ENCODE data around the gene RASD2. TPM values are rescaled to one million over a fixed set of nuclear protein-coding genes. Genes with fewer than 3 reads are reported as not detected.

The RASD2 gene
- total RNA-seq, 1 donor from 2014 or later: 0.16 TPM

GRCh38 chr22:35568751-35569739 lies 28.4 kb downstream of the RASD2 start:
- Histone ChIP-seq H3K9ac (ENCODE audit: low read length) (peak overlapping the region; percentile 12), H3K4me3 (ENCODE audit: insufficient read depth, low read depth, low read length) (no peak overlapping the region), H2AFZ (ENCODE audit: low read depth, low read length) (no peak overlapping the region), H3K27ac (ENCODE audit: low read depth, low read length) (no peak overlapping the region), H3K4me1 (ENCODE audit: insufficient read depth, low read length) (peaks cover 13% of the 10 kb centered on the region), H3K36me3 (ENCODE audit: insufficient read depth, low read length) (no peaks in the 10 kb centered on the region), H4K20me1 (ENCODE audit: insufficient read depth, low read length) (no peaks in the 10 kb centered on the region), H3K4me2 (ENCODE audit: low read length) (peak overlapping the region; percentile 44), H3K27me3 (ENCODE audit: insufficient read depth, low read length) (peaks cover 8% of the 10 kb centered on the region), H3K9me3 (ENCODE audit: insufficient read depth, low read depth, low read length) (no peaks in the 10 kb centered on the region), H3K79me2 (ENCODE audit: insufficient read depth, low read length) (no peaks in the 10 kb centered on the region)
- Mint-ChIP-seq H3K27ac (ENCODE audit: unreplicated experiment) (peak overlapping the region; percentile 37), H3K9me3 (ENCODE audit: unreplicated experiment) (no peaks in the 10 kb centered on the region), H3K27me3 (ENCODE audit: low read depth, unreplicated experiment) (peaks cover 32% of the 10 kb centered on the region), H3K36me3 (ENCODE audit: low read depth, unreplicated experiment) (no peaks in the 10 kb centered on the region), H3K4me3 (ENCODE audit: unreplicated experiment) (no peak overlapping the region), H3K4me1 (ENCODE audit: low read depth, unreplicated experiment) (peaks cover 6% of the 10 kb centered on the region)
- TF ChIP-seq CTCF (IDR thresholded peaks at IDR 0.05; ENCODE audit: insufficient read depth, low read depth, low read length) (no peak), EZH2 (IDR thresholded peaks at IDR 0.05; ENCODE audit: insufficient read depth, low read length) (no peak)
- DNase-seq (ENCODE audit: low read depth): peak; percentile 77
- peak; percentile 73 for FAIRE-seq

DNA sequence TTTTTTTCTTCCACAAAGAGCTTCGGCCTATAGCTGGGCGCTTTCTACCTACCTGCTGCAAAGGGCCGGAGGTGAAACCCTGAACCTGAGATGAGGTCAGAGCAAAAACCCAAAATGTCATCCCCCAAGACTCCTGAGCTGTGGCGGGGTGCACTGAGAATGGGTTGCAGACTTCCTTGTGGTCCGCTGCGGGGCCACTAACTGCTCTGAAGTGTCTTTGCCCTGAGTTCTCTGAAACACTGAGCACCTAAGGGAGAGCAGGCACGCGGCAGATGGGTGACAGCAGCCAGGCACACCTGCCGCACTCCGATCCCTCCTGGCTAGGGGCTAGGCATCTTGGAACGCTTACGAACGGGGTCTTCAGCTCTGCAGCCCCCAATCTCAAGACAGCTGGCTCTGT lies 29.3 kb downstream of the RASD2 start:
- H3K4me1 ChIP-seq (ENCODE audit: insufficient read depth, low read length): peaks cover 13% of the 10 kb centered on the region
- H2AFZ ChIP-seq (ENCODE audit: low read depth, low read length): no peak overlapping the region
- H3K9me3 Mint-ChIP-seq (ENCODE audit: unreplicated experiment): no peaks in the 10 kb centered on the region
- DNase-seq (ENCODE audit: low read depth) (no peak), FAIRE-seq (no peak)
- peak overlapping the region; percentile 44 for H3K4me2 ChIP-seq (ENCODE audit: low read length)
- no peaks in the 10 kb centered on the region for H3K9me3 ChIP-seq (ENCODE audit: insufficient read depth, low read depth, low read length)
- H3K27ac ChIP-seq (ENCODE audit: low read depth, low read length): no peak overlapping the region
- no peaks in the 10 kb centered on the region for H3K36me3 ChIP-seq (ENCODE audit: insufficient read depth, low read length)
- H3K27ac Mint-ChIP-seq (ENCODE audit: unreplicated experiment): no peak overlapping the region
- H3K4me3 Mint-ChIP-seq (ENCODE audit: unreplicated experiment): no peak overlapping the region
- no peaks in the 10 kb centered on the region for H3K36me3 Mint-ChIP-seq (ENCODE audit: low read depth, unreplicated experiment)
- TF ChIP-seq CTCF (IDR thresholded peaks at IDR 0.05; ENCODE audit: insufficient read depth, low read depth, low read length) (no peak), EZH2 (IDR thresholded peaks at IDR 0.05; ENCODE audit: insufficient read depth, low read length) (no peak)
- no peaks in the 10 kb centered on the region for H4K20me1 ChIP-seq (ENCODE audit: insufficient read depth, low read length)
- no peaks in the 10 kb centered on the region for H3K79me2 ChIP-seq (ENCODE audit: insufficient read depth, low read length)
- peaks cover 6% of the 10 kb centered on the region for H3K4me1 Mint-ChIP-seq (ENCODE audit: low read depth, unreplicated experiment)
- no peak overlapping the region for H3K9ac ChIP-seq (ENCODE audit: low read length)
- peaks cover 30% of the 10 kb centered on the region for H3K27me3 Mint-ChIP-seq (ENCODE audit: low read depth, unreplicated experiment)
- H3K27me3 ChIP-seq (ENCODE audit: insufficient read depth, low read length): peaks cover 11% of the 10 kb centered on the region
- no peak overlapping the region for H3K4me3 ChIP-seq (ENCODE audit: insufficient read depth, low read depth, low read length)

Data from astrocyte (in vitro differentiated cells and primary cell).